Spleen (tissue), 11 donors: ENCODE data around the gene TEX2. TPM values are rescaled to one million over a fixed set of nuclear protein-coding genes. Genes with fewer than 3 reads are reported as not detected.

Experiments used
- DNase-seq: peaks from one replicate; pipeline ENCODE4 v3.0.0-alpha.2; 2020
- H3K27ac ChIP-seq, 8 donors: fragments of 200-600 bp; sonication (generic) in 7 of 8; 1 replicate in 4 of 8; 2 replicates in 4 of 8; pipeline versions ENCODE4 v1.5.0 to v1.8.0; 2016 to 2021; ENCODE audit warnings: inconsistent platforms in 4 of 8, mild to moderate bottlenecking in 4 of 8, moderate library complexity in 1 of 8
- H3K27me3 ChIP-seq, 7 donors: fragments of 200-600 bp; sonication (generic) in 6 of 7; replicated peaks in 1 of 7; 1 replicate in 4 of 7; 2 replicates in 3 of 7; pipeline versions ENCODE4 v1.5.0 to v1.8.0; 2016 to 2021; ENCODE audit warnings: inconsistent platforms in 3 of 7, mild to moderate bottlenecking in 1 of 7
- H3K36me3 ChIP-seq, 6 donors: fragments of 200-600 bp; sonication (generic) in 5 of 6; 1 replicate in 4 of 6; 2 replicates in 2 of 6; pipeline versions ENCODE4 v1.5.0 to v1.8.0; 2016 to 2021; ENCODE audit warnings: inconsistent platforms in 2 of 6
- H3K4me1 ChIP-seq, 6 donors: fragments of 200-600 bp; sonication (generic) in 5 of 6; 1 replicate in 3 of 6; 2 replicates in 3 of 6; pipeline versions ENCODE4 v1.5.0 to v1.8.0; 2016 to 2021; ENCODE audit warnings: inconsistent platforms in 3 of 6
- H3K4me3 ChIP-seq, 8 donors: fragments of 200-600 bp; sonication (generic) in 7 of 8; 1 replicate in 4 of 8; 2 replicates in 4 of 8; pipeline versions ENCODE4 v1.5.0 to v1.8.0; 2016 to 2021; ENCODE audit warnings: inconsistent platforms in 4 of 8, mild to moderate bottlenecking in 4 of 8, moderate library complexity in 2 of 8
- H3K9me3 ChIP-seq, 8 donors: fragments of 200-600 bp; sonication (generic) in 7 of 8; 1 replicate in 4 of 8; 2 replicates in 4 of 8; pipeline versions ENCODE4 v1.5.0 to v1.8.0; 2016 to 2021; ENCODE audit warnings: inconsistent platforms in 4 of 8
- POLR2A ChIP-seq, 3 donors: fragments of 450-650 bp; IDR thresholded peaks; one replicate each; pipeline ENCODE4 v1.5.1; 2017; ENCODE audit warnings: antibody characterized with exemption in 3 of 3, mild to moderate bottlenecking in 1 of 3
- POLR2AphosphoS5 ChIP-seq, 3 donors: sonication (generic); formaldehyde crosslinking; IDR thresholded peaks; one replicate each; pipeline ENCODE4 v1.5.1; 2017; ENCODE audit warnings: antibody characterized with exemption in 3 of 3
- WGBS, 5 donors: extraction: QIAGEN DNeasy Blood & Tissue Kit in 3 of 5; methylation state at CpG; one replicate each; pipeline versions ENCODE4 v1.1.5 to v1.1.7; 2013 to 2018; 5-methylcytosine and 5-hydroxymethylcytosine counted together
- intact Hi-C: fragments of 100-400 bp; cut with DNase I; formaldehyde crosslinking; loops from one replicate; pipeline ENCODE4 v1.15.0; 2023; ENCODE audit warnings: low total_unique reads
- polyA plus RNA-seq, 3 donors: library from polyadenylated mRNA; stranded (reverse); fragments of 200-250 nt; gene quantifications; one replicate each; pipeline ENCODE4 v1.2.1, GENCODE V29; 2013
- total RNA-seq, 7 donors: library from RNA; depleted of rRNA in 3 of 7; stranded (reverse); fragments of >200 nt in 3 of 7; fragmentation: NEBNext Ultra II Directional in 4 of 7; extraction: Animal tissue kit (Norgen Biotek cat#: 25700) in 4 of 7; gene quantifications; one replicate each; pipeline versions ENCODE4 v1.1.0 to v1.2.1, GENCODE V29; 2016 to 2021
- TF ChIP-seq, protein P1 (sequence below), 11 experiments: fragments of 200-600 bp in 7 of 11; fragments of 450-650 bp in 4 of 11; sonication (generic) in 4 of 11; IDR thresholded peaks in 8 of 11; conservative IDR thresholded peaks in 3 of 11; 1 replicate in 7 of 11; 2 replicates in 4 of 11; pipeline versions ENCODE4 v1.4.0 to v1.8.0; 2016 to 2021; ENCODE audit warnings: antibody characterized with exemption in 11 of 11, inconsistent platforms in 4 of 11, mild to moderate bottlenecking in 1 of 11
- donor health status: healthy with polysubstance abuse.
- donor health status: DM: no; HTN: no; CAD: no; lungs with moderate emphysema.
- donor health status: DM: no; HTN: no; CAD: no.
- donor health status: Bipolar disorder and iron deficiency.
- donor health status: healthy.
- donor health status: DM: no; HTN: no; CAD: no.
- donor health status: DM: yes; HTN: yes; CAD: no.

Gene TEX2
- total and polyA plus RNA-seq, 10 donors: 3.0 to 44.5 (median 26.7) TPM

DNA sequence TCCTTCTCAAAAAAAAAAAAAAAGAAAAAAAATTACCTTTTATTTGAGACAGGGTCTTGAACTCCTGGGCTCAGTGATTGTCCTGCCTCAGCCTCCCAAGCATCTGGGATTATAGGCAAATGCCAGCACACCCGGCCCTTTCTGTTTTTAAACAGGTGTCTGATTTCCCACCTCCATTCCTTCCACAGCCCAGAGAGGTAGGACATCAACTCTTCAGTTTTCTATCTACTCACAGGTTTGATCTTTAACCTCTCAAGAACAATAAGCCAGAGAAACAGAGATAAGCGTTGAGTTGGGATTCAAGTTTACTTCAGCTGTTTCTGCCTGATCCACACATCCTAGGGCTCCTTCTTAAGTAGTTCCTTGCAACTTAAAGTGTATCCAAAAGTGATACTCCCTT lies 41.5 kb upstream of the TEX2 start:
- H3K27me3 ChIP-seq: no peaks in the 10 kb centered on the region
- intact Hi-C loops: no loop called here
- TF ChIP-seq POLR2AphosphoS5 (IDR thresholded peaks at IDR 0.05) (no peak), POLR2A (IDR thresholded peaks at IDR 0.05) (no peak)
- TF ChIP-seq, protein P1, sequence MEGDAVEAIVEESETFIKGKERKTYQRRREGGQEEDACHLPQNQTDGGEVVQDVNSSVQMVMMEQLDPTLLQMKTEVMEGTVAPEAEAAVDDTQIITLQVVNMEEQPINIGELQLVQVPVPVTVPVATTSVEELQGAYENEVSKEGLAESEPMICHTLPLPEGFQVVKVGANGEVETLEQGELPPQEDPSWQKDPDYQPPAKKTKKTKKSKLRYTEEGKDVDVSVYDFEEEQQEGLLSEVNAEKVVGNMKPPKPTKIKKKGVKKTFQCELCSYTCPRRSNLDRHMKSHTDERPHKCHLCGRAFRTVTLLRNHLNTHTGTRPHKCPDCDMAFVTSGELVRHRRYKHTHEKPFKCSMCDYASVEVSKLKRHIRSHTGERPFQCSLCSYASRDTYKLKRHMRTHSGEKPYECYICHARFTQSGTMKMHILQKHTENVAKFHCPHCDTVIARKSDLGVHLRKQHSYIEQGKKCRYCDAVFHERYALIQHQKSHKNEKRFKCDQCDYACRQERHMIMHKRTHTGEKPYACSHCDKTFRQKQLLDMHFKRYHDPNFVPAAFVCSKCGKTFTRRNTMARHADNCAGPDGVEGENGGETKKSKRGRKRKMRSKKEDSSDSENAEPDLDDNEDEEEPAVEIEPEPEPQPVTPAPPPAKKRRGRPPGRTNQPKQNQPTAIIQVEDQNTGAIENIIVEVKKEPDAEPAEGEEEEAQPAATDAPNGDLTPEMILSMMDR (IDR thresholded peaks at IDR 0.05 in 8 of 11, conservative IDR thresholded peaks at IDR 0.05 in 3 of 11): no peak
- 88 to 94% (median 90%) methylated on average over 2 of the region's 2 CpGs for WGBS, 5 donors
- DNase-seq: no peak
- H3K27ac ChIP-seq: no peak overlapping the region
- H3K4me3 ChIP-seq: no peak overlapping the region
- no peaks in the 10 kb centered on the region for H3K36me3 ChIP-seq
- H3K4me1 ChIP-seq: peaks cover 0 to 21% (median 8%) of the 10 kb centered on the region in 6 donors
- no peaks in the 10 kb centered on the region for H3K9me3 ChIP-seq

DNA sequence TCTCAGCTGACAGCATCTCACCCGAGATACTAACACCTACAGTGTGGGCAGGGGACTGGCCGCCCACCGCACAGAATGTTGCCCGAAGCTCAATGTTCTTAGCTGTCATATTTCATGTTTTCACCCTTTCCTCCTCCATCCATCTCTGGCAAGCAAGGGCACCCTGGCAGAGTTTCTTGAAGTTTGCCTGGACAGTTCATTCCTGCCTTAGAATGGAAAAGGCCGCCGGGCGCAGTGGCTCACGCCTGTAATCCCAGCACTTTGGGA lies 37.6 kb upstream of the TEX2 start:
- DNase-seq: no peak
- Histone ChIP-seq H3K27ac (no peak overlapping the region), H3K9me3 (no peaks in the 10 kb centered on the region), H3K4me1 (peaks cover 0 to 11% (median 0%) of the 10 kb centered on the region in 6 donors), H3K36me3 (no peaks in the 10 kb centered on the region), H3K4me3 (no peak overlapping the region), H3K27me3 (no peaks in the 10 kb centered on the region)
- 86 to 97% (median 93%) methylated on average over 8 of the region's 8 CpGs for WGBS, 5 donors
- intact Hi-C loops: no loop called here
- TF ChIP-seq POLR2AphosphoS5 (IDR thresholded peaks at IDR 0.05): no peak

DNA sequence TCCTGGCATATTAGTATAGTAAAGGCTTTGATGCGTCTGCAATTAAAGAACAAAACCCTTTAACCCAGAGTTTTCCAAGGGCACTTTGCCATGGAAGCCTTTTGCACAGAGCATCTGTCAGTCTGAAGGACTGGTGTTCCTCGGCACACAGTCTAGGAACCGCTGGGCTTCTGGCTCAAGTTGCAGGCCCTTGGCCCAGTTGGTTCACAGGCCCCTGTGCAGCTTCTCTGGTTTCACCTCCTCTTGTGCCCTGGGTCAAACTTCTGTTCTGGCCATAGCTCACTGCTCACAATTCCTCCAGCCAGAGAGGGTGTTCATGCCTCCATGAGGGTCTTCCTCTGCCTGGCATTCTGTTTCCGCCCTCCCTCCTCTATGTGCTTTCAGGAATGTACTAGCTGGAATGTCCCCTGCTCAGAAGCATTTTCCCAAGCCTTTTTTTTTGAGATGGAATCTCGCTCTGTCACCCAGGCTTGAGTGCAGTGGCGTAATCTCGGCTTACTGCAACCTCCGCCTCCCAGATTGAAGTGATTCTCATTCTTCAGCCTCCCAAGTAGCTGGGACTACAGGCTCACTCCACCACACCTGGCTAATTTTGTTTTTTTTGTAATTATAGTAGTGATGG lies 34.5 kb upstream of the TEX2 start:
- TF ChIP-seq POLR2AphosphoS5 (IDR thresholded peaks at IDR 0.05) (no peak), POLR2A (IDR thresholded peaks at IDR 0.05) (no peak)
- TF ChIP-seq, protein P1 (IDR thresholded peaks at IDR 0.05 in 8 of 11, conservative IDR thresholded peaks at IDR 0.05 in 3 of 11): no peak
- H3K27me3 ChIP-seq: no peaks in the 10 kb centered on the region
- no peak for DNase-seq
- no peaks in the 10 kb centered on the region for H3K36me3 ChIP-seq
- WGBS, 5 donors: 91 to 98% (median 95%) methylated on average over 8 of the region's 8 CpGs
- no peak overlapping the region for H3K27ac ChIP-seq
- peaks cover 0 to 3% (median 0%) of the 10 kb centered on the region in 6 donors for H3K4me1 ChIP-seq
- H3K4me3 ChIP-seq: no peak overlapping the region
- H3K9me3 ChIP-seq: no peaks in the 10 kb centered on the region
- intact Hi-C loops: no loop called here

DNA sequence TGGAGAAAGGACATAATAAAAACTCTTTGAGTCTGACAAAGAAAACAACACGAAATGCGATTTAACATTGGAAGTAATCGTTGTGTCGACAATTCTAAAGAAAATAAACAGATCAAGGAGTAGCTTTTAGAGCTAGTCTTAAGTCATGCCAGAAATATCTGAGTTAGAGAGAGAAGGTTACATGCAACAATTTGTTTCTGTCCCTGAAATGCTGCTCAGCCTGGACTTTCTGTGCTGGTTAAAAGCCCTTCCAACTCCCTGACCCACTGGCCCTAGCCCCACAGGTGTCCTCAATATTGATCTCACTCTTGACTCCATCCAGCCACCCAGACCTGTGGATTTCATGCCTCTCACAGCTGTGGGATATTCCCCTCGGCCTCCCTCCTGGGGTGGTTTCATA lies 33.2 kb upstream of the TEX2 start:
- no peak overlapping the region for H3K27ac ChIP-seq
- no peaks in the 10 kb centered on the region for H3K4me1 ChIP-seq
- 81 to 94% (median 90%) methylated on average over 5 of the region's 5 CpGs for WGBS, 5 donors
- no peak for DNase-seq
- H3K27me3 ChIP-seq: no peaks in the 10 kb centered on the region
- peaks cover 0 to 9% (median 6%) of the 10 kb centered on the region in 8 donors for H3K9me3 ChIP-seq
- TF ChIP-seq, protein P1 (IDR thresholded peaks at IDR 0.05 in 8 of 11, conservative IDR thresholded peaks at IDR 0.05 in 3 of 11): no peak
- TF ChIP-seq POLR2A (IDR thresholded peaks at IDR 0.05) (no peak), POLR2AphosphoS5 (IDR thresholded peaks at IDR 0.05) (no peak)
- intact Hi-C loops: no loop called here
- no peaks in the 10 kb centered on the region for H3K36me3 ChIP-seq
- H3K4me3 ChIP-seq: no peak overlapping the region

DNA sequence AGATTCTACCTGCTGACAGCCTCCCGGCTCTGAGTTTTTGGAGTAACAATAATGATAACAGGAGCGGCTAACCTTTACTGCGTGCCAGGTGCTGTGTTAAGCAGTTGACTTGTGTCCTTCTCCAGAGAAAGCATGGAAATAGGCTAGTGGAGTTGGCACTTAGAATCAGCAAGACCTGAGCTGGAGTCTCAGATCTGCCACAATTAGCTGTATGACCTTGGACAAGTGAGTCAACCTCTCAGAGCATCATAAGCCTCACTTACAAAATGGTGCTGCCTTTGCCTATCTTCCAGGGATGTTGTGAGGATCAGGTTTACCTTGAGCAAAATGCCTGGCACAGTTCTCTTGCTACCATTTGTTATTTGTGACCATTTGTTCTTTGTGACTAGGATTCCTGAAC lies 32.1 kb upstream of the TEX2 start:
- Histone ChIP-seq H3K27ac (no peak overlapping the region), H3K36me3 (no peaks in the 10 kb centered on the region), H3K9me3 (peaks cover 0 to 16% (median 11%) of the 10 kb centered on the region in 8 donors), H3K4me3 (no peak overlapping the region), H3K4me1 (no peaks in the 10 kb centered on the region), H3K27me3 (no peaks in the 10 kb centered on the region)
- intact Hi-C loops: no loop called here
- TF ChIP-seq POLR2A (IDR thresholded peaks at IDR 0.05) (no peak), POLR2AphosphoS5 (IDR thresholded peaks at IDR 0.05) (no peak)
- TF ChIP-seq, protein P1 (IDR thresholded peaks at IDR 0.05 in 8 of 11, conservative IDR thresholded peaks at IDR 0.05 in 3 of 11): no peak
- WGBS, 5 donors: 97 to 100% (median 97%) methylated on average over 3 of the region's 3 CpGs
- DNase-seq: no peak
